Esophagus squamous epithelium (tissue), 4 donors: ENCODE measurements around the gene BANP.
"Not testable (repeated sequence)": the region's sequence is repeated elsewhere in the genome, so short reads cannot be mapped to it uniquely, and the experiment has no call there.

ENCODE experiments used
- POLR2A ChIP-seq, 4 donors: fragments of 450-650 bp; IDR thresholded peaks; one replicate each; pipeline ENCODE4 v1.6.1; 2017; ENCODE audit warnings: antibody characterized with exemption in 4 of 4, mild to moderate bottlenecking in 4 of 4, moderate library complexity in 3 of 4
- TF ChIP-seq, protein P1 (sequence below), 6 experiments: fragments of 450-650 bp in 4 of 6; fragments of 200-600 bp in 2 of 6; sonication (generic) in 2 of 6; IDR thresholded peaks; one replicate each; pipeline ENCODE4 v1.5.1; 2016 to 2019; ENCODE audit warnings: antibody characterized with exemption in 6 of 6, mild to moderate bottlenecking in 4 of 6, moderate library complexity in 4 of 6

GRCh38 chr16:87983072-87983736 lies 32.0 kb downstream of the BANP start:
- TF ChIP-seq, protein P1, sequence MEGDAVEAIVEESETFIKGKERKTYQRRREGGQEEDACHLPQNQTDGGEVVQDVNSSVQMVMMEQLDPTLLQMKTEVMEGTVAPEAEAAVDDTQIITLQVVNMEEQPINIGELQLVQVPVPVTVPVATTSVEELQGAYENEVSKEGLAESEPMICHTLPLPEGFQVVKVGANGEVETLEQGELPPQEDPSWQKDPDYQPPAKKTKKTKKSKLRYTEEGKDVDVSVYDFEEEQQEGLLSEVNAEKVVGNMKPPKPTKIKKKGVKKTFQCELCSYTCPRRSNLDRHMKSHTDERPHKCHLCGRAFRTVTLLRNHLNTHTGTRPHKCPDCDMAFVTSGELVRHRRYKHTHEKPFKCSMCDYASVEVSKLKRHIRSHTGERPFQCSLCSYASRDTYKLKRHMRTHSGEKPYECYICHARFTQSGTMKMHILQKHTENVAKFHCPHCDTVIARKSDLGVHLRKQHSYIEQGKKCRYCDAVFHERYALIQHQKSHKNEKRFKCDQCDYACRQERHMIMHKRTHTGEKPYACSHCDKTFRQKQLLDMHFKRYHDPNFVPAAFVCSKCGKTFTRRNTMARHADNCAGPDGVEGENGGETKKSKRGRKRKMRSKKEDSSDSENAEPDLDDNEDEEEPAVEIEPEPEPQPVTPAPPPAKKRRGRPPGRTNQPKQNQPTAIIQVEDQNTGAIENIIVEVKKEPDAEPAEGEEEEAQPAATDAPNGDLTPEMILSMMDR (IDR thresholded peaks at IDR 0.05): peak in 2 of 6 experiments; percentile 9 to 30
- TF ChIP-seq POLR2A (IDR thresholded peaks at IDR 0.05): not testable (repeated sequence)
